Measurements from ENCODE around the gene KDM1A. TPM values are rescaled to one million over a fixed set of nuclear protein-coding genes. Genes with fewer than 3 reads are reported as not detected.

Gene KDM1A
- total and polyA plus RNA-seq, 9 of the 15 experiments (the other 6 are each of a cell fraction or from before 2014, with no cell fraction given) = 59.2 to 181 (median 168) TPM

GRCh38 chr1:23019094-23019862 lies at the start of gene KDM1A (continued):
- peak; percentile 68; the same call in 1 of the 2 replicates for TF ChIP-seq STAT5A (IDR thresholded peaks at IDR 0.05; ENCODE audit: borderline replicate concordance, low read length)
- peak; percentile 90 for TF ChIP-seq MYNN (IDR thresholded peaks at IDR 0.05)
- TF ChIP-seq MYNN (CRISPR knock-in tag; IDR thresholded peaks at IDR 0.05) = no peak
- no peak for TF ChIP-seq HDGF (IDR thresholded peaks at IDR 0.05)
- TF ChIP-seq, protein P1, sequence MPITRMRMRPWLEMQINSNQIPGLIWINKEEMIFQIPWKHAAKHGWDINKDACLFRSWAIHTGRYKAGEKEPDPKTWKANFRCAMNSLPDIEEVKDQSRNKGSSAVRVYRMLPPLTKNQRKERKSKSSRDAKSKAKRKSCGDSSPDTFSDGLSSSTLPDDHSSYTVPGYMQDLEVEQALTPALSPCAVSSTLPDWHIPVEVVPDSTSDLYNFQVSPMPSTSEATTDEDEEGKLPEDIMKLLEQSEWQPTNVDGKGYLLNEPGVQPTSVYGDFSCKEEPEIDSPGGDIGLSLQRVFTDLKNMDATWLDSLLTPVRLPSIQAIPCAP (CRISPR knock-in tag; IDR thresholded peaks at IDR 0.05; ENCODE audit: borderline replicate concordance) = no peak; the same call in 1 of the 2 replicates
- 0 out of 2 replicates have a peak, but pooled peaks have one; percentile 48 for TF ChIP-seq HDAC8 (tag; IDR thresholded peaks at IDR 0.05)
- peak; percentile 69 for TF ChIP-seq GTF2B (IDR thresholded peaks at IDR 0.05; ENCODE audit: extremely low read depth, insufficient read length)
- TF ChIP-seq MCM2 (IDR thresholded peaks at IDR 0.05; ENCODE audit: low read depth) = no peak
- TF ChIP-seq ETV5 (CRISPR knock-in tag; IDR thresholded peaks at IDR 0.05; ENCODE audit: low read depth) = peak; percentile 78
- TF ChIP-seq, protein P2, sequence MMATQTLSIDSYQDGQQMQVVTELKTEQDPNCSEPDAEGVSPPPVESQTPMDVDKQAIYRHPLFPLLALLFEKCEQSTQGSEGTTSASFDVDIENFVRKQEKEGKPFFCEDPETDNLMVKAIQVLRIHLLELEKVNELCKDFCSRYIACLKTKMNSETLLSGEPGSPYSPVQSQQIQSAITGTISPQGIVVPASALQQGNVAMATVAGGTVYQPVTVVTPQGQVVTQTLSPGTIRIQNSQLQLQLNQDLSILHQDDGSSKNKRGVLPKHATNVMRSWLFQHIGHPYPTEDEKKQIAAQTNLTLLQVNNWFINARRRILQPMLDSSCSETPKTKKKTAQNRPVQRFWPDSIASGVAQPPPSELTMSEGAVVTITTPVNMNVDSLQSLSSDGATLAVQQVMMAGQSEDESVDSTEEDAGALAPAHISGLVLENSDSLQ (IDR thresholded peaks at IDR 0.05) = peak; percentile 79
- peak; percentile 86; the same call in 1 of the 2 replicates for TF ChIP-seq ZNF644 (tag; IDR thresholded peaks at IDR 0.05; ENCODE audit: low read depth)
- no peak for TF ChIP-seq ZC3H8 (IDR thresholded peaks at IDR 0.05)
- TF ChIP-seq ZBTB49 (CRISPR knock-in tag; IDR thresholded peaks at IDR 0.05; ENCODE audit: borderline replicate concordance) = 0 out of 2 replicates have a peak, but pooled peaks have one; percentile 25
- TF ChIP-seq POLR2H (tag; IDR thresholded peaks at IDR 0.05; ENCODE audit: low read depth) = peak; percentile 96
- 0 out of 2 replicates have a peak, but pooled peaks have one; percentile 1 for TF ChIP-seq MAFK (IDR thresholded peaks at IDR 0.05; ENCODE audit: low read length)
- TF ChIP-seq, protein P3, sequence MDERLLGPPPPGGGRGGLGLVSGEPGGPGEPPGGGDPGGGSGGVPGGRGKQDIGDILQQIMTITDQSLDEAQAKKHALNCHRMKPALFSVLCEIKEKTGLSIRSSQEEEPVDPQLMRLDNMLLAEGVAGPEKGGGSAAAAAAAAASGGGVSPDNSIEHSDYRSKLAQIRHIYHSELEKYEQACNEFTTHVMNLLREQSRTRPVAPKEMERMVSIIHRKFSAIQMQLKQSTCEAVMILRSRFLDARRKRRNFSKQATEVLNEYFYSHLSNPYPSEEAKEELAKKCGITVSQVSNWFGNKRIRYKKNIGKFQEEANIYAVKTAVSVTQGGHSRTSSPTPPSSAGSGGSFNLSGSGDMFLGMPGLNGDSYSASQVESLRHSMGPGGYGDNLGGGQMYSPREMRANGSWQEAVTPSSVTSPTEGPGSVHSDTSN (CRISPR knock-in tag; IDR thresholded peaks at IDR 0.05; ENCODE audit: low read depth) = no peak
- TF ChIP-seq, protein P3 (tag; conservative IDR thresholded peaks at IDR 0.05; ENCODE audit: low read depth) = no peak
- no peak for TF ChIP-seq THRAP3 (IDR thresholded peaks at IDR 0.05; ENCODE audit: borderline replicate concordance)
- TF ChIP-seq SMARCC2 (IDR thresholded peaks at IDR 0.05; ENCODE audit: low read depth) = no peak; the same call in 1 of the 2 replicates
- TF ChIP-seq SRSF9 (IDR thresholded peaks at IDR 0.05; ENCODE audit: borderline replicate concordance, low read depth, low read length) = no peak
- no peak for TF ChIP-seq ZNF695 (CRISPR knock-in tag; IDR thresholded peaks at IDR 0.05)

Data from K562 (cell line).